Right cardiac atrium (tissue), 5 donors: ENCODE results near the gene TENT4B. TPM values are rescaled to one million over a fixed set of nuclear protein-coding genes. Genes with fewer than 3 reads are reported as not detected.

Experiments
- ATAC-seq, 2 donors: fragments of 200-7000 bp; cut with Tn5 transposase; one replicate each; pipeline versions ENCODE4 v1.8.0 to v1.9.1; 2020; ENCODE audit warnings: moderate library complexity in 2 of 2, mild to moderate bottlenecking in 1 of 2
- DNase-seq, 3 donors: peaks; one replicate each; pipeline ENCODE4 v3.0.0-alpha.2; 2020
- H3K27ac ChIP-seq: one replicate; pipeline ENCODE4 v1.5.1; 2013; ENCODE audit warnings: mild to moderate bottlenecking, low read length, control low read depth, moderate library complexity
- H3K27me3 ChIP-seq: one replicate; pipeline ENCODE4 v1.6.1; 2013; ENCODE audit not compliant: control insufficient read depth, insufficient read depth
- H3K4me1 ChIP-seq: one replicate; pipeline ENCODE4 v1.6.1; 2013; ENCODE audit warnings: low read length; ENCODE audit not compliant: control insufficient read depth, insufficient read depth
- H3K4me3 ChIP-seq: one replicate; pipeline ENCODE4 v1.5.1; 2013; ENCODE audit warnings: low read length, control low read depth
- H3K9me3 ChIP-seq: one replicate; pipeline ENCODE4 v1.6.1; 2013; ENCODE audit warnings: low read length; ENCODE audit not compliant: control insufficient read depth
- WGBS: extraction: QIAGEN DNeasy Blood & Tissue Kit; methylation state at CpG from one replicate; pipeline ENCODE4 v1.1.7; 2013; 5-methylcytosine and 5-hydroxymethylcytosine counted together
- intact Hi-C, 4 donors: fragments of 100-400 bp; cut with DNase I; formaldehyde crosslinking; loops; one replicate each; pipeline versions ENCODE4 v1.11.0 to v1.14.0; 2022 to 2023
- polyA plus RNA-seq: library from polyadenylated mRNA; stranded (reverse); fragments of 200-250 nt; gene quantifications from one replicate; pipeline ENCODE4 v1.2.3, GENCODE V29; 2013
- total RNA-seq, 4 donors: library from RNA; stranded (reverse); fragmentation: NEBNext Ultra II Directional; extraction: Animal tissue kit (Norgen Biotek cat#: 25700); gene quantifications; one replicate each; pipeline ENCODE4 v1.2.1, GENCODE V29; 2021
- donor health status: healthy with polysubstance abuse.
- donor health status: DM: no; HTN: yes; CAD: no.
- donor health status: DM: no; HTN: no; CAD: no.
- donor health status: DM: no; HTN: yes; CAD: no; lungs with severe emphysema.
- donor health status: DM: yes; HTN: yes; CAD: no.

Gene TENT4B
- total and polyA plus RNA-seq, 5 donors, result 3.0 to 8.4 (median 6.7) TPM

GRCh38 chr16:50247123-50247905 is 94.2 kb downstream of the TENT4B start:
- no peak overlapping the region for H3K27ac ChIP-seq
- H3K4me3 ChIP-seq, result no peak overlapping the region
- WGBS, result 96% methylated on average over 12 of the region's 12 CpGs
- intact Hi-C loops, result loop anchor here in 1 of 4 donors (10.0 kb wide), 1 partner anchor 57 kb away; no protein-coding TSS in a partner anchor
- DNase-seq (peak in 1 of 3 donors; percentile 35), ATAC-seq (no peak)
- no peaks in the 10 kb centered on the region for H3K9me3 ChIP-seq
- no peaks in the 10 kb centered on the region for H3K4me1 ChIP-seq
- no peaks in the 10 kb centered on the region for H3K27me3 ChIP-seq

GRCh38 chr16:50247906-50248608 is 95.0 kb downstream of the TENT4B start:
- 87% methylated on average over 13 of the region's 13 CpGs for WGBS
- Histone ChIP-seq H3K4me1 (no peaks in the 10 kb centered on the region), H3K27ac (no peak overlapping the region), H3K4me3 (no peak overlapping the region), H3K27me3 (no peaks in the 10 kb centered on the region), H3K9me3 (no peaks in the 10 kb centered on the region)
- intact Hi-C loops, result loop anchor here in 1 of 4 donors (10.0 kb wide), 1 partner anchor 57 kb away; no protein-coding TSS in a partner anchor
- ATAC-seq (no peak), DNase-seq (peak in 1 of 3 donors; percentile 41)

- Histone ChIP-seq H3K27ac (no peak overlapping the region), H3K9me3 (no peaks in the 10 kb centered on the region), H3K4me1 (no peaks in the 10 kb centered on the region), H3K4me3 (no peak overlapping the region), H3K27me3 (no peaks in the 10 kb centered on the region)
- no peak for ATAC-seq
- intact Hi-C loops, result loop anchor here in 1 of 4 donors (10.0 kb wide), 1 partner anchor 56 kb away; no protein-coding TSS in a partner anchor
- WGBS, result 89% methylated on average over 8 of the region's 8 CpGs
- DNase-seq, result no peak
Measured at GRCh38 chr16:50248845-50249244, 95.7 kb downstream of the TENT4B start.

GRCh38 chr16:50251375-50252081 is 98.4 kb downstream of the TENT4B start:
- ATAC-seq, result no peak
- H3K4me1 ChIP-seq, result no peaks in the 10 kb centered on the region
- no peak overlapping the region for H3K27ac ChIP-seq
- WGBS, result 81% methylated on average over 15 of the region's 15 CpGs
- H3K9me3 ChIP-seq, result no peaks in the 10 kb centered on the region
- H3K27me3 ChIP-seq, result no peaks in the 10 kb centered on the region
- intact Hi-C loops, result no loop called here
- no peak for DNase-seq
- H3K4me3 ChIP-seq, result no peak overlapping the region

GRCh38 chr16:50252082-50252611 is 99.0 kb downstream of the TENT4B start:
- H3K4me1 ChIP-seq, result no peaks in the 10 kb centered on the region
- H3K27me3 ChIP-seq, result no peaks in the 10 kb centered on the region
- intact Hi-C loops, result no loop called here
- DNase-seq (no peak), ATAC-seq (no peak)
- H3K9me3 ChIP-seq, result no peaks in the 10 kb centered on the region
- no peak overlapping the region for H3K27ac ChIP-seq
- 88% methylated on average over 9 of the region's 9 CpGs for WGBS
- H3K4me3 ChIP-seq, result no peak overlapping the region

- H3K27me3 ChIP-seq, result no peaks in the 10 kb centered on the region
- ATAC-seq (no peak), DNase-seq (no peak)
- H3K27ac ChIP-seq, result no peak overlapping the region
- H3K4me3 ChIP-seq, result no peak overlapping the region
- H3K4me1 ChIP-seq, result no peaks in the 10 kb centered on the region
- WGBS, result 73% methylated on average over 12 of the region's 12 CpGs
- no peaks in the 10 kb centered on the region for H3K9me3 ChIP-seq
- intact Hi-C loops, result no loop called here
Measured at GRCh38 chr16:50252874-50253513, 99.9 kb downstream of the TENT4B start.

- no peaks in the 10 kb centered on the region for H3K9me3 ChIP-seq
- DNase-seq (no peak), ATAC-seq (peak in 1 of 2 donors; percentile 19)
- no peaks in the 10 kb centered on the region for H3K4me1 ChIP-seq
- intact Hi-C loops, result no loop called here
- no peak overlapping the region for H3K4me3 ChIP-seq
- H3K27me3 ChIP-seq, result no peaks in the 10 kb centered on the region
- WGBS, result 90% methylated on average over 8 of the region's 8 CpGs
- no peak overlapping the region for H3K27ac ChIP-seq
Measured at GRCh38 chr16:50253514-50253910, 100.4 kb downstream of the TENT4B start.

GRCh38 chr16:50254072-50254471 is 101.0 kb downstream of the TENT4B start:
- Histone ChIP-seq H3K4me1 (no peaks in the 10 kb centered on the region), H3K9me3 (no peaks in the 10 kb centered on the region), H3K27ac (no peak overlapping the region), H3K4me3 (no peak overlapping the region), H3K27me3 (no peaks in the 10 kb centered on the region)
- intact Hi-C loops, result no loop called here
- DNase-seq (no peak), ATAC-seq (peak; percentile 25 to 41)
- WGBS, result 60% methylated on average over 7 of the region's 7 CpGs

GRCh38 chr16:50255538-50255937 is 102.4 kb downstream of the TENT4B start:
- Histone ChIP-seq H3K27me3 (no peaks in the 10 kb centered on the region), H3K27ac (no peak overlapping the region), H3K9me3 (no peaks in the 10 kb centered on the region), H3K4me3 (no peak overlapping the region), H3K4me1 (no peaks in the 10 kb centered on the region)
- WGBS, result 95% methylated on average over 2 of the region's 2 CpGs
- no peak for DNase-seq
- no peak for ATAC-seq
- intact Hi-C loops, result no loop called here

- Histone ChIP-seq H3K4me1 (no peaks in the 10 kb centered on the region), H3K9me3 (no peaks in the 10 kb centered on the region), H3K4me3 (no peak overlapping the region), H3K27ac (no peak overlapping the region), H3K27me3 (no peaks in the 10 kb centered on the region)
- DNase-seq (no peak), ATAC-seq (no peak)
- intact Hi-C loops, result no loop called here
- 38% methylated on average over 1 of the region's 1 CpG for WGBS
Measured at GRCh38 chr16:50256604-50257003, 103.5 kb downstream of the TENT4B start.
